ENCODE results near the gene TTC39A. TPM values are rescaled to one million over a fixed set of nuclear protein-coding genes. Genes with fewer than 3 reads are reported as not detected.
A peak's percentile ranks its signal among the peaks of the same experiment; 100 is the strongest.

TTC39A gene
- total RNA-seq, 1 donor from 2014 or later, result 0.28 TPM

DNA sequence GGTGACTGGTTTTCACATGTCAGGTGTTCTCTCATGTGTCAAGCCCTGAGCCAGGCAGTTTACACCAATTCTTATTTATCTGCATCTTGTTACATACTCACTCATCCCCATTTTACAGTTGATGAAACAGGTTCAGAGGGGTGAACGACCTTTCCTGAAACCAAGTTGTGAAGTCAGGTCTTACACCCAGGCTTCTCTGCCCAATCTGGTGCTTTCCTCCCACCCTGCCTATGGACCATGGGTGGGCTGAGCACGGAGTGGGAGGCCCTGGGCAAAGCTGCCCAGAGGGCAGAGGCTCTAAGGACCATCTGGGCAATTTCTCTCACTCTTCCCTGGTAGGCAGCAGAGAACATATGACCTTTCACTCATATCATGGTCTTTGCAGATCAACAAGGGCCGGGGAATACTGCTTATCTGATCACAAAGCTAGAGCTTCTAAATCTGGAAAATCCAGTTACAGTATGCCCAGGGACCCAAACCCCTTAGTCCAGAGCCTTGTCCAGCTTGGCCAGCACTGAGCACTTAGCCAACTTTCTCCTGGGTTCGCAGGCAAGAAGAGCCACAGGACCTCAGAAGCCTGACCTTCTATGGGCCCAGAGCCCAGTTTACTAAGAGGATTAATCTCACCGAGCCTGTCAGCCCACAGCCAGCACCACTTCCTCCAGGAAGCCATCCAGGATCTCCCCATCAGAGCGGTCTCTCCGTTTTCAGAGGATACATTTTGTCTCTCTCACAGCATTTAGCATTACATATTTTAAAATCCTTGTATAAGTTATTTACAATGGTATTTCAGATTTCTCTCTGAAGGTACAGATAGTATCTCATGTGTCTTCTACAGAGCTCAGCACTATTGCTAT is 16.0 kb upstream of the TTC39A start:
- Mint-ChIP-seq H3K9me3 (no peaks in the 10 kb centered on the region), H3K4me1 (no peaks in the 10 kb centered on the region), H3K36me3 (ENCODE audit: low read depth) (no peaks in the 10 kb centered on the region), H3K4me3 (no peak overlapping the region), H3K27ac (no peak overlapping the region), H3K27me3 (peaks cover 48% of the 10 kb centered on the region)
- intact Hi-C loops (cut with micrococcal nuclease), result no loop called here
- DNase-seq, result no peak

DNA sequence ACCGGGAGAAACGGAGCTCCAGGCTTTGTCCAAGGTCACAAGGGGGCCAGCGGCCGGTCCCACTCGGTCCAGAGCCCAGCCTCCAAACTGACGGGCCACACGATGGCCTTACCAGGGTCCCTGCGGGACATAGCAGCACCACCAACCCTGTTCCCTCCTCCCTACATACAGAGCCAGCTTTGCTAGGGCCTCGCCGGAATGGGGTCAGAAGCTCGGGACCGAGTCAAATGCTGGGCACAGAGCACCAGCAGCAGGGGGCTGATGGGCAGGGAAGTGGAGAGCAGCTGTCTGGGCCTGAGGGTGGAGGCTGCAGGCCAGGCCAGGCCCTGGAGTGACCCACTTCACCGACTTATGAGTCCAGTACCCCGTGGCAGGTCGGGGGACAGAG is 14.9 kb upstream of the TTC39A start:
- no peak for DNase-seq
- Mint-ChIP-seq H3K27me3 (peaks cover 48% of the 10 kb centered on the region), H3K9me3 (no peaks in the 10 kb centered on the region), H3K4me3 (no peak overlapping the region), H3K4me1 (peaks cover 2% of the 10 kb centered on the region), H3K27ac (no peak overlapping the region), H3K36me3 (ENCODE audit: low read depth) (no peaks in the 10 kb centered on the region)
- intact Hi-C loops (cut with micrococcal nuclease), result no loop called here

DNA sequence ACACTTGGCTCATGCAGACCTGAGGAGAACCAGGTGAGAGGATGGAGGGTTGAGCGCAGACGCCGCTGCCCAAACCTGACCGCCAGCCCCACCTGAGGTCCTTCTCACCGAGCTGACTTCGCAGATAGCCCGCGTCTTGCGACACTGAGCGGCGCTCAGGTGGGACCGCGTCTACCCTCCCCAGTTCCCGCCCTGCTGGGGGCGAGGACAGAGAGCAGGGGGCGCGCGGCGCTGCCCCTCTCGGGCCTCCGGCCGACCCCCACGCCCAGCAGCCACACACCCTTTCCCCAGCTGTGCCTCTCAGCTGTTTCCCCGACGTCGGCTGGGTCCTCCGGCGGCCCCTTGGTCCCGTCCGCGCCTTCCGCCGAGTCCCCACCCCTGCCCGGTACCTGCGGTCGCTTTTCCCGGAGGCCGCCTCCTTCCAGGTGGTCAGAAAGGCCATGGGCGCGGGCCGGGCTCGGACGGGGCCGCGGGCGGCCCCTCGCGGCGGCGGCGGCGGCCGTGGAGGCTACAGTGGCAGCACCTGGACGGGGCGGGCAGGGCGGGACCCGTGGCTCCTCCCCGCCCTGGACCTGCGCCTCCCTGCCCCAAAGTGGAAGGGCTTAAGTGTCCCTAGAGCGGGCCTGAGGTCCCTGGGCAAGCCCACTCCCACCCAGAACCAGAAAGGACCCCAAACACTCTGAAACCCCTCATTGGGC is 14.4 kb upstream of the TTC39A start:
- H3K4me1 Mint-ChIP-seq, result peaks cover 2% of the 10 kb centered on the region
- peaks cover 48% of the 10 kb centered on the region for H3K27me3 Mint-ChIP-seq
- no peaks in the 10 kb centered on the region for H3K36me3 Mint-ChIP-seq (ENCODE audit: low read depth)
- DNase-seq, result no peak
- H3K27ac Mint-ChIP-seq, result no peak overlapping the region
- H3K4me3 Mint-ChIP-seq, result no peak overlapping the region
- intact Hi-C loops (cut with micrococcal nuclease), result no loop called here
- H3K9me3 Mint-ChIP-seq, result no peaks in the 10 kb centered on the region

DNA sequence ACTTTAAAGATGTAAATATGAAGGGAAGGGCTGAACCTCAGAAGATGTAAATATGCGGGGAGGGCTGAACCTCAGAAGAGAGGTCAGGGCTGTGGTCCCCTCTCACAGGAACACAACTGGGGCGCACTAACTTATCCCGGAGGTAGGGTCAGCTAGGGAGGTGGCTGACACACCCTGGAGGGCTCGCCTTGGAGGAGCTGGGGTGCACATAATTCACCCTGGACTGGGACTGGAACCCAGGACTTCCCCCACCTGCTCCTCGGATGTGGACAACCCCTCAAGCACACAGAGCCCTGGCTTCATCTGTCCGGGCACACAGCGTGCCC is 13.9 kb upstream of the TTC39A start:
- intact Hi-C loops (cut with micrococcal nuclease), result no loop called here
- no peak overlapping the region for H3K4me3 Mint-ChIP-seq
- no peaks in the 10 kb centered on the region for H3K36me3 Mint-ChIP-seq (ENCODE audit: low read depth)
- H3K27ac Mint-ChIP-seq, result no peak overlapping the region
- H3K4me1 Mint-ChIP-seq, result peaks cover 2% of the 10 kb centered on the region
- peaks cover 48% of the 10 kb centered on the region for H3K27me3 Mint-ChIP-seq
- no peaks in the 10 kb centered on the region for H3K9me3 Mint-ChIP-seq
- DNase-seq, result no peak

DNA sequence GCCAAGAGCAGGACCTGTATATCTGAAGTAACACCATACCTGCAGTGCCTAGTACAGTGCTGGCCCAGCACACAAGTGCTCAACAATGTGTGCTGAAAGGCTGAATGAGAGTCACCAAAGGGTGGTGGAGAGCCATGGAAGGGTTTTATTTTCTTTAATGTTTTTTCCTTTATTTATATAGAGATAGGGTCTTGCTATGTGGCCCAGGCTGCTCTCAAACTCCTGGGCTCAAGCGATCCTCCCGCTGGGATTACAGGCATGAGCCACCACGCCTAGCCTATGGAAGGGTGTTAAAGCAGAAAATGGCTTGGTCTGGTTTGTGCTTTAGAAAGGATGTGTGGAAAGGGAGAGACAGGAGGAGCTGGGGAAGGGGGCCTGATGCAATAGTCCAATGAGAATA is 13.3 kb upstream of the TTC39A start:
- H3K4me3 Mint-ChIP-seq, result no peak overlapping the region
- DNase-seq, result no peak
- no peaks in the 10 kb centered on the region for H3K36me3 Mint-ChIP-seq (ENCODE audit: low read depth)
- H3K9me3 Mint-ChIP-seq, result no peaks in the 10 kb centered on the region
- intact Hi-C loops (cut with micrococcal nuclease), result no loop called here
- no peak overlapping the region for H3K27ac Mint-ChIP-seq
- peaks cover 2% of the 10 kb centered on the region for H3K4me1 Mint-ChIP-seq
- peaks cover 48% of the 10 kb centered on the region for H3K27me3 Mint-ChIP-seq

DNA sequence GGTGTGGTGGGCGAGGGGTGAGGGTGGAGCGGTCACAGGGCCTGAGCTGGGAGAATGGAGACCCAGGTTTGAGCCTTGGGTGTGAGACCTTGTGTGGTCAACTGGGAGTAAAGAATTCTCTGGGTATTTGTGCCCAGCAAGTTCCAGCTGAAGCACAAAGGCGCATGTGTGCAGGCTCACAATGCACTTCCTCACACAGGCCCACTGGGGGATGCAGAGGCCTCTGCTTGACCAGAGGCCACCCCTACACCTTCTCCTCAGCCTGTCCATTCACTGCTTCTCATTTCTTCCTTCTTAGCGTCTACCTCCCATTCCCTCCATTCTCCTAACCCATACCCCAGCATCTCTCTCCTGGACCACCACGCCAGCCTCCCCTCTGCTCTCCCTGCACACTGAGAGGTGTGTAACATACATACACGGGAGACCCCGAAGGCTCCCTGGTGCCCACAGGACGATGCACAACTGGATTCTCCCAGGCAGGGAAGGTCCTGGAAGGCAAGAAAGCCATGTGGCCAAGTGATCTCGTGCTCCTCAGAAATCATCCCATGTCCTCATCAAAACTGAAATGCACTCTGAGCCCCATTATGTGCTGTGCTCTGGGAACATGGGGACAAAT is 12.3 kb upstream of the TTC39A start:
- no peak overlapping the region for H3K27ac Mint-ChIP-seq
- no peak overlapping the region for H3K4me3 Mint-ChIP-seq
- DNase-seq, result no peak
- intact Hi-C loops (cut with micrococcal nuclease), result no loop called here
- peaks cover 2% of the 10 kb centered on the region for H3K4me1 Mint-ChIP-seq
- no peaks in the 10 kb centered on the region for H3K36me3 Mint-ChIP-seq (ENCODE audit: low read depth)
- H3K27me3 Mint-ChIP-seq, result peaks cover 50% of the 10 kb centered on the region
- H3K9me3 Mint-ChIP-seq, result no peaks in the 10 kb centered on the region

DNA sequence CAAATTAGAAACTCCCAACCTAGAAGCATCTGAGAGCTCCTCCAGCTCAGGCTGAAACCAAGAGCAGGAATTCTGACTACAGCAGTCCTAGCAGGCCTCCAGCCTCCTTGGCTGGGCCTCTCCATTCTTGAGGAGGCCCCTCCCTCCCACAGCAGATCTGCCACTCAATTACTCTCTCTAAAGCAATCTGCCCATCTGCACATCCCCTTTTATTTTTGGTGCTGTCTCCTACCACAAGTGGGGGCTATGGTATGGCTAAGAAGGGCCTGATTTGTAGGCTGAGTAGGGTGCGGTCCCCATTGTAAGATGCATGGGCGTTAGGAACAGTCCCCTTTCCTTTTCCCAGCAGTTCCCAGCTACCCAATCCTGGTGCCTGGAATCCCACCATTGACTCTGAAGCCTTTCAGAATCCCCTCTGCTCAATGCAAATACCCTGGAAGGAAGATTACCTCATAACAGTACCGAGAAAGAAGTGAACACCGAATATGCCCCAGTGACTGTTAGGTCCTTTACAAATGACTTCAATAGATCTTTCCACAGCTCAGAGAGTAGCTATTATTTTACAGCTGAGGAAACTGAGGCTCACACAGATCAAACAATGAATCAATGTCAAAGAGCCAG is 11.6 kb upstream of the TTC39A start:
- Mint-ChIP-seq H3K27me3 (peaks cover 44% of the 10 kb centered on the region), H3K9me3 (no peaks in the 10 kb centered on the region), H3K4me1 (peaks cover 2% of the 10 kb centered on the region), H3K36me3 (ENCODE audit: low read depth) (no peaks in the 10 kb centered on the region), H3K4me3 (no peak overlapping the region), H3K27ac (no peak overlapping the region)
- intact Hi-C loops (cut with micrococcal nuclease), result no loop called here
- no peak for DNase-seq

DNA sequence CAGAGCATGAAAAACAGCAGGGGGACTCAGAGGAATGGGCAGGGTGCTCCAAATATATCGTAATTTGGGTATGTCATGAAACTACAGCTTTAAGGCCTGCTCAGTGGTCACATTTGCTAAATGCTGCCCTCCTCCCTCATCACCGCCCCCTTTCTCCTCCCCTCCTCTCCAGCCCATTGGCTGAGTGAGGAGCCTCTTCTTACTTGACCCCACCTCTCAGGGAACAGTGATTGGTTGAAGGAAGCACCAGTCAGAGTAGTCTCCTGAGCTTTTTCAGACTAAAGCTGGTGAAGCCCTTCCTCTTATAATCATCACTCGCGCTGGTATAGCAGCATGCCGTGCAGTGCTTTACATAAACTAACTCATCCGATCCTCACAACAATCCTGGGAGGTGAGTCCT is 10.0 kb upstream of the TTC39A start:
- Mint-ChIP-seq H3K27me3 (peaks cover 29% of the 10 kb centered on the region), H3K36me3 (ENCODE audit: low read depth) (no peaks in the 10 kb centered on the region), H3K4me3 (no peak overlapping the region), H3K9me3 (no peaks in the 10 kb centered on the region), H3K27ac (no peak overlapping the region), H3K4me1 (peaks cover 2% of the 10 kb centered on the region)
- DNase-seq, result no peak
- intact Hi-C loops (cut with micrococcal nuclease), result no loop called here

DNA sequence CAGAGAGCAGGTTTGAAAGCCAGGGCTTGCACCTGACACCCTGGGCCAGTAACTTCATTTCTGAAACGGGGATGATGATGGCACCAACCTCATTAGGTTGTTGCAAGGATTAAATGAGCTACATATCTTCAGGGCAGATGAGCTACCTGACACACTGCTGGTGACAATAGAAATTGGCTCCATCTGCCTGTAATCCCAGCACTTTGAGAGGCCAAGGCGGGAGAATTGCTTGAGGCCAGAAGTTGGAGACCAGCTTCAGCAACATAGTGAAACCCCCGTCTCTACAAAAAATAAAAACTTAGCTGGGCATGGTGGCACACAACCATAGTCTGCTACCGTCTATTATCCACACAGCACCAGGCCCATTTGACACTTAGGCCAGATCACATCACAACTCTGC is 6.3 kb upstream of the TTC39A start:
- Mint-ChIP-seq H3K27me3 (peaks cover 6% of the 10 kb centered on the region), H3K9me3 (no peaks in the 10 kb centered on the region), H3K4me3 (no peak overlapping the region), H3K4me1 (peaks cover 2% of the 10 kb centered on the region), H3K27ac (no peak overlapping the region), H3K36me3 (ENCODE audit: low read depth) (no peaks in the 10 kb centered on the region)
- intact Hi-C loops (cut with micrococcal nuclease), result no loop called here
- DNase-seq, result no peak

DNA sequence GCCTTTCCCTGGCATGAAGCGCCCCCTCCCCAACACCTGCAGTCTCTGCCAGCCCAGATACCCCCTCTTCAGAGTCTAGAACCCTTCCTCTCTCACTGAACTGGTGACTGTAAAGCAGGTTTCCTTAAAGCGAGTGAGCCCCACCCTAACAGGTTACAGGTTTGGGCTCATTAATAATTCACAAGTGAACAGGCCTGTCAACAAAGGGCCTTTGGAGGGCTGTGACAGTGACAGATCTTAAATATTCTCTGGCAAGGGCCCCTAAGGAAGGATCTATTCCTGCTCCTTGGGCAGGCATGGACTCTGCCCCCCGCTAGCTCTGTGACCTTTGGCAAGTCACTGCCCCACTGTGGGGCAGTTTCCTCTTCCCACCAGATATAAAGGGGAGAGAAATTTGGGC is 5.6 kb upstream of the TTC39A start:
- no peaks in the 10 kb centered on the region for H3K9me3 Mint-ChIP-seq
- no peak for DNase-seq
- peaks cover 13% of the 10 kb centered on the region for H3K27me3 Mint-ChIP-seq
- intact Hi-C loops (cut with micrococcal nuclease), result no loop called here
- no peaks in the 10 kb centered on the region for H3K36me3 Mint-ChIP-seq (ENCODE audit: low read depth)
- peaks cover 6% of the 10 kb centered on the region for H3K4me1 Mint-ChIP-seq
- no peak overlapping the region for H3K27ac Mint-ChIP-seq
- no peak overlapping the region for H3K4me3 Mint-ChIP-seq

DNA sequence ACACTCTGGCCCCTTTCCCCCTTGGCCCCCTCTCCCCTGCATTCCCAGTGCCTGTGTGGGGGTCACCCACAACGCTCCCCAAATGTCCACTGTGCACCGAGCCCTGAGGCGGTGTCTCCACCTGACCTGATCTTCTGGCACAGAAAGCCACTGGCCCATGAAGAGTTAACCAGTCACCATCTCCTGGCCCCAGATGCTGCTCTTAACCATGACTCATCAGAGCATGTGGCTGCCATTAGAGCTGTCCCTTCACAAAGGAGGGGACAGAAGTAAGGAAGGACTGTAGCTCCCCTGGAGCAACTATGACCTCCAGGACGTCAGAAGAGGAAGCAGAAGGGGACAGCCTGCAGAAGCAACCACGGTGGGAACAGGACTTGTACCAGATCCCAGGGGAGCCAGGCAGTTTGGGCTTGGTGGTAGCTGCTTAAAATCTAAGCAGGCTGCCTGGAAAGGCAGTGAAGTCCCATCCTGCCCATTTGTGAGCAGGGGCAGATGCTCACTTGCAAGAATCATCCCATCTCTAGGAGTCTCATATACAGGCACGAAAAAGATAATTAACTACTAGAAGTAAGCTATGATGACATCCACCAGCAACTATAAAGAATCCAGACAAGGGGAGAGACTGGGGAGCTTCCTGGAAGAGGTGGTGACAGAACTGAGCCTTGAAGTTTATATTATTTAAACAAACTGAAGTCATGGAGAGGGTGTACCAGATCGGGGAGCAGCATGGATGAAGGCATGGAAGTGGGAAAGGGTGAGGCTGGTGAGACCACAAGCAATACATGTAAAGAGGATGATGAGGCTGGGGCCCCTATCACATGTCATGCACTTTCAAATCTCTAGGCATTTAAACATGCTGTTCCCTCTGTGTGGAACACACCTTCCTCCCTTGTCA is 1.1 kb upstream of the TTC39A start:
- H3K9me3 Mint-ChIP-seq, result no peaks in the 10 kb centered on the region
- no peak overlapping the region for H3K27ac Mint-ChIP-seq
- H3K27me3 Mint-ChIP-seq, result peaks cover 29% of the 10 kb centered on the region
- H3K4me1 Mint-ChIP-seq, result peaks cover 12% of the 10 kb centered on the region
- H3K36me3 Mint-ChIP-seq (ENCODE audit: low read depth), result no peaks in the 10 kb centered on the region
- intact Hi-C loops (cut with micrococcal nuclease), result no loop called here
- DNase-seq, result no peak
- H3K4me3 Mint-ChIP-seq, result peak overlapping the region; percentile 67

DNA sequence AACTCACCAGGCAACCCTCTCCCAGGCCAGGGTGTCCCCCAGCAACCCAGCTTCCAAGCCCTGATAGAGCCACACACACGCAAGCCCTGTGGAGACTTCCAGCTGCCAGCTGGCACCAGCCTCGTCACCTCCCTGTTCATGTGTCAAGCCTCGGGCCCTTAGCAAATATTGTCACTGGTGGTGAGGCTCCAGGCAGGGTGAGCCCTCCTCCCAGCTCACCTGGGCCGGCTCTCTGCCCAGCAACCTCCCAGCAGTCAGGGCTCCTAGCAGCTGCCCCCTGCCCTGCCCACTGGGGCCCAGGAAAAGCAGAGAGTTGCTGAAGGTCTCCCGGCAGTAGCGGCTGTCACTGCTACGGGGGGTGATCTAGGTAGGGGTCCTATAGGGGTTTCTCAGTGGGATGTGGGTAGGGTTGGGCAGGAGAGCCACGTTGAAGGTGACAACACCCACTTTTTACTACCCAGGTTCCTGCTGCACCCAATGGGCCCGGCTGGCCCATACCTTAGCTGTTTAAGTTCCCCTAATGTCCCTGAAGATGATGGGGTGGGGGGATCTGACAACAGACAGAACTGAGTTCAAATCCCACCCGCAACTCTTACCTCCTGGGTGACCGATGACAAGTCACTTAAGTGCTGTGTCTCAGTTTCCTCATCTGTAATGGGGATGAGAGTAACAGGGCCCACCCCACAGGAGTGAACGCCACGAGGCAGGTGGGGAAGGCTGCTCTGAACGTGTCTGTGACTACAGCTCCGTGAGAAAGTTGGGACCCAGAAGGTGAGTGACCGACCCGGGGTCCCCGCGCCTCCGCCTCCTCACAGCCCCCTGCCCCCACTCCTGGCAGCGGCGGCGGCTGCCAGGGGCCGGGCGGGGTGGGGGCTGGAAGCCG is 678 bp downstream of the TTC39A start:
- Mint-ChIP-seq H3K4me1 (peaks cover 12% of the 10 kb centered on the region), H3K27ac (no peak overlapping the region), H3K9me3 (no peaks in the 10 kb centered on the region), H3K27me3 (peaks cover 34% of the 10 kb centered on the region), H3K36me3 (ENCODE audit: low read depth) (no peaks in the 10 kb centered on the region), H3K4me3 (peak overlapping the region; percentile 25)
- intact Hi-C loops (cut with micrococcal nuclease), result no loop called here
- DNase-seq, result no peak

DNA sequence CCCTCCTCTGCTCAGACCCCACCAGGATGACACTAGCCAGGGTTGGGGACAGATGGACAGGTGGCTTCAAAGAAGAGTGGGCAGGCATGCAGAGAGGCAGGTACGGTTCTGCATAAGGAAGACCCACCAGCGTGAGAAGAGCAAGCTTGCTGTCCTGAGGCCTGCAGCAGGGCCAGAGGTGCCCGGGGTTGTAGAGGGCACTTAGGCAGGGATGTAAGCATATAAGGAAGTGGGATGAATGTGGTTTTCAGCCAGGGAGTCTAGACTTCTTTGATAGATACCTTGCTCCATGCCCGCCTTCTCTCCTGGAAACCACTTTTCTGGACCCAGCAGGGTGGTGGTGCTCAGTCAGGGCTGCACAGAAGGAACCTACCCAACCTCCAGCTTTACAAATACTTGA is 1.4 kb downstream of the TTC39A start:
- no peak for DNase-seq
- H3K9me3 Mint-ChIP-seq, result no peaks in the 10 kb centered on the region
- peaks cover 12% of the 10 kb centered on the region for H3K4me1 Mint-ChIP-seq
- H3K27me3 Mint-ChIP-seq, result peaks cover 34% of the 10 kb centered on the region
- no peak overlapping the region for H3K4me3 Mint-ChIP-seq
- no peak overlapping the region for H3K27ac Mint-ChIP-seq
- intact Hi-C loops (cut with micrococcal nuclease), result no loop called here
- no peaks in the 10 kb centered on the region for H3K36me3 Mint-ChIP-seq (ENCODE audit: low read depth)
